ENCODE results near the gene PRKAG2.

- no peak for TF ChIP-seq CTCF (conservative IDR thresholded peaks at IDR 0.05; ENCODE audit: low read depth, low read length)
- TF ChIP-seq EZH2 (IDR thresholded peaks at IDR 0.05; ENCODE audit: low read length, unreplicated experiment) = no peak
- TF ChIP-seq EZH2phosphoT487 (IDR thresholded peaks at IDR 0.05; ENCODE audit: borderline replicate concordance, low read length) = no peak
Observed at GRCh38 chr7:151524331-151524730, 352.6 kb downstream of the PRKAG2 start.

Measured in PC-3 (cell line).